ENCODE measurements around the gene ELOVL7. TPM values are rescaled to one million over a fixed set of nuclear protein-coding genes. Genes with fewer than 3 reads are reported as not detected.

The ELOVL7 gene
- total RNA-seq, 1 donor from 2014 or later, result 5.5 TPM

DNA sequence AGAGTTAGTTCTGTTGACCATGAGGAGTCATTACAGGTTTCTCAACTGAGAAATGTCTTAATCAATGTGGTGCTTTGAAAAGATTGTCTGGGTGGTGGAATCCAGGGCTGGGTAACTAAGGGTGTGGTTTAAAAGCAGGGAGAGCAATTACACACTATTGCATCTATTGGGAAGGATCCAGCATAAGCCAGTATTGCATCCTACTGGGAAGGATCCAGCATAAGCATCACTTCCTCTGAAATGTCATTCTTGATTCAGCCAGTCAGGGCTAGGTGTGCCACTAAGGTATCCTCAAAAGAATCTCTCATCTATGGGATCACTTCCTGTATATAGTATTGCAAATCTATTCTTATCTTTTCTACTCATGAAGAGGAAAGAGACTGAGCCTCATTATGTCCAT is 38.6 kb downstream of the ELOVL7 start:
- H3K4me1 Mint-ChIP-seq, result peaks cover 6% of the 10 kb centered on the region
- no peaks in the 10 kb centered on the region for H3K36me3 ChIP-seq
- H3K4me3 ChIP-seq, result no peak overlapping the region
- peaks cover 6% of the 10 kb centered on the region for H3K9me3 ChIP-seq (ENCODE audit: low read depth)
- TF ChIP-seq CTCF (IDR thresholded peaks at IDR 0.05) (no peak), EZH2 (IDR thresholded peaks at IDR 0.05) (no peak), EZH2phosphoT487 (IDR thresholded peaks at IDR 0.05) (no peak)
- H3F3A ChIP-seq (ENCODE audit: low read depth), result no peaks in the 10 kb centered on the region
- H3K27me3 ChIP-seq, result no peaks in the 10 kb centered on the region
- peaks cover 8% of the 10 kb centered on the region for H3K4me1 ChIP-seq
- H3K4me3 Mint-ChIP-seq, result no peak overlapping the region
- no peaks in the 10 kb centered on the region for H3K36me3 Mint-ChIP-seq
- H3K27me3 Mint-ChIP-seq (ENCODE audit: insufficient read depth, low read depth), result no peaks in the 10 kb centered on the region
- H3K4me2 ChIP-seq, result no peak overlapping the region
- DNase-seq (ENCODE audit: low spot score), result no peak
- no peak overlapping the region for H3K27ac ChIP-seq
- H3K79me2 ChIP-seq (ENCODE audit: low read depth), result no peaks in the 10 kb centered on the region
- no peak overlapping the region for H3K9ac ChIP-seq
- peaks cover 3% of the 10 kb centered on the region for H3K9me3 Mint-ChIP-seq
- H2AFZ ChIP-seq (replicated peaks), result no peak overlapping the region
- no peak overlapping the region for H3K27ac Mint-ChIP-seq
- H4K20me1 ChIP-seq (ENCODE audit: low read depth), result no peaks in the 10 kb centered on the region

DNA sequence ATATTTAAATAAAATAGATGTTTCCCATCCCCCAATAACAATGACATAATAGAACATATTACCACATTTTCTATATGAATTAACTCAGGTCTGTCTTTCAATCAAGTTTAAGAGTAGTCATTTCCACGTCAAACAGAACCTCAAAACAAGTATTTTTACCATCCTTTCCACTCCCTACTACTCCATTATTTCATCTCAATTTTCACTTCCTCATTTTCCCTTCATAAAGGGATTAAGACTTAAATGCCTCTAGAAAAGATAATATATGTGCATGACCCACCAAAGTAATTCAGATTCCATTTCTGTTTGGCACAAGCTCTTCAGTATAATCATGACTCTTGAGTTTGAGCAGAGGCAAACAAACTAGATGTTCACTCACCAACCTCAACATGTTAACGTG is 40.4 kb downstream of the ELOVL7 start:
- Mint-ChIP-seq H3K4me1 (peaks cover 6% of the 10 kb centered on the region), H3K9me3 (peaks cover 3% of the 10 kb centered on the region), H3K4me3 (no peak overlapping the region), H3K27ac (no peak overlapping the region), H3K27me3 (ENCODE audit: insufficient read depth, low read depth) (no peaks in the 10 kb centered on the region), H3K36me3 (no peaks in the 10 kb centered on the region)
- Histone ChIP-seq H3K4me1 (peaks cover 8% of the 10 kb centered on the region), H3K27me3 (no peaks in the 10 kb centered on the region), H3K4me3 (no peak overlapping the region), H3F3A (ENCODE audit: low read depth) (no peaks in the 10 kb centered on the region), H3K4me2 (no peak overlapping the region), H4K20me1 (ENCODE audit: low read depth) (no peaks in the 10 kb centered on the region), H3K36me3 (no peaks in the 10 kb centered on the region), H2AFZ (replicated peaks) (no peak overlapping the region), H3K9me3 (ENCODE audit: low read depth) (peaks cover 6% of the 10 kb centered on the region), H3K27ac (no peak overlapping the region), H3K9ac (no peak overlapping the region), H3K79me2 (ENCODE audit: low read depth) (no peaks in the 10 kb centered on the region)
- DNase-seq (ENCODE audit: low spot score), result no peak
- no peak for TF ChIP-seq EZH2 (IDR thresholded peaks at IDR 0.05)
- no peak for TF ChIP-seq CTCF (IDR thresholded peaks at IDR 0.05)
- no peak for TF ChIP-seq EZH2phosphoT487 (IDR thresholded peaks at IDR 0.05)

GRCh38 chr5:60802986-60803385 is 41.1 kb downstream of the ELOVL7 start:
- H3K9me3 Mint-ChIP-seq, result peaks cover 3% of the 10 kb centered on the region
- Histone ChIP-seq H3K4me3 (no peak overlapping the region), H4K20me1 (ENCODE audit: low read depth) (no peaks in the 10 kb centered on the region), H3K9ac (no peak overlapping the region), H3K4me1 (peaks cover 10% of the 10 kb centered on the region), H3F3A (ENCODE audit: low read depth) (no peaks in the 10 kb centered on the region), H3K27ac (no peak overlapping the region), H3K9me3 (ENCODE audit: low read depth) (no peaks in the 10 kb centered on the region), H2AFZ (replicated peaks) (no peak overlapping the region), H3K27me3 (no peaks in the 10 kb centered on the region), H3K4me2 (no peak overlapping the region), H3K79me2 (ENCODE audit: low read depth) (no peaks in the 10 kb centered on the region), H3K36me3 (no peaks in the 10 kb centered on the region)
- TF ChIP-seq EZH2 (IDR thresholded peaks at IDR 0.05), result no peak
- TF ChIP-seq CTCF (IDR thresholded peaks at IDR 0.05), result no peak
- TF ChIP-seq EZH2phosphoT487 (IDR thresholded peaks at IDR 0.05), result no peak
- peaks cover 6% of the 10 kb centered on the region for H3K4me1 Mint-ChIP-seq
- no peak overlapping the region for H3K4me3 Mint-ChIP-seq
- no peaks in the 10 kb centered on the region for H3K36me3 Mint-ChIP-seq
- DNase-seq (ENCODE audit: low spot score), result no peak
- H3K27ac Mint-ChIP-seq, result no peak overlapping the region
- no peaks in the 10 kb centered on the region for H3K27me3 Mint-ChIP-seq (ENCODE audit: insufficient read depth, low read depth)

Measured in neural progenitor cell (in vitro differentiated cells).